Nephron (organoid): ENCODE results near the gene RAB3A.

ENCODE experiments used
- H3K27ac Mint-ChIP-seq, 3 experiments: 2 replicates each; pipeline ENCODE4 v1.8.0; 2020; ENCODE audit warnings: mixed read lengths in 3 of 3, mild to moderate bottlenecking in 2 of 3, moderate library complexity in 1 of 3
- H3K27me3 Mint-ChIP-seq: 2 replicates; pipeline ENCODE4 v1.8.0; 2021; ENCODE audit warnings: low read depth, mild to moderate bottlenecking, moderate library complexity, mixed read lengths
- H3K36me3 Mint-ChIP-seq: 2 replicates; pipeline ENCODE4 v1.8.0; 2020; ENCODE audit warnings: low read depth, mixed read lengths
- H3K4me1 Mint-ChIP-seq: 2 replicates; pipeline ENCODE4 v1.8.0; 2020; ENCODE audit warnings: mixed read lengths
- H3K4me3 Mint-ChIP-seq, 3 experiments: 2 replicates each; pipeline ENCODE4 v1.8.0; 2020; ENCODE audit warnings: mild to moderate bottlenecking in 3 of 3, mixed read lengths in 3 of 3, moderate library complexity in 2 of 3
- H3K9me3 Mint-ChIP-seq: 2 replicates; pipeline ENCODE4 v1.8.0; 2020; ENCODE audit warnings: mixed read lengths
- TF ChIP-seq, protein P1 (sequence below), 3 experiments: fragments of 200-600 bp; sonication (generic); IDR thresholded peaks; one replicate each; pipeline ENCODE4 v1.5.0; 2021; ENCODE audit warnings: antibody characterized with exemption in 3 of 3; ENCODE audit not compliant: unreplicated experiment in 3 of 3

The RAB3A gene

DNA sequence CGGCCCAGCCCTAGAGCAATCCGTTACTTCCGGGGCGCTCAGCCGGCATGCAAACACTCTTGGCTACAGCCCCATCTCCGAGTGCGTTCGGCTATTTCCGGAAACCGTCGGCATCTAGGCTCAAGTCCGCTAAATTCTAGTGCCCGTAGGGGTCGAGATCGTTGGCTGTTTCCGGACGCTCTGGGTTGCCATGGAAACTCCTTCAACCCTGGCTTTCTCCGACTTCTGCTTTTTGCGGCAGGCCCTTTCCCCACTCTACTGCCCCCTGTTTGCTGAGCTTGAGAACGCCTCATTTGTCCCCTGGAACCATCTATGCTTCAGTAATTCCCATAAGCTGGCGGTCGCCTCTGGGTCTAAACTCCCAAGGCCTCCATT lies 51.4 kb downstream of the RAB3A start:
- TF ChIP-seq, protein P1, sequence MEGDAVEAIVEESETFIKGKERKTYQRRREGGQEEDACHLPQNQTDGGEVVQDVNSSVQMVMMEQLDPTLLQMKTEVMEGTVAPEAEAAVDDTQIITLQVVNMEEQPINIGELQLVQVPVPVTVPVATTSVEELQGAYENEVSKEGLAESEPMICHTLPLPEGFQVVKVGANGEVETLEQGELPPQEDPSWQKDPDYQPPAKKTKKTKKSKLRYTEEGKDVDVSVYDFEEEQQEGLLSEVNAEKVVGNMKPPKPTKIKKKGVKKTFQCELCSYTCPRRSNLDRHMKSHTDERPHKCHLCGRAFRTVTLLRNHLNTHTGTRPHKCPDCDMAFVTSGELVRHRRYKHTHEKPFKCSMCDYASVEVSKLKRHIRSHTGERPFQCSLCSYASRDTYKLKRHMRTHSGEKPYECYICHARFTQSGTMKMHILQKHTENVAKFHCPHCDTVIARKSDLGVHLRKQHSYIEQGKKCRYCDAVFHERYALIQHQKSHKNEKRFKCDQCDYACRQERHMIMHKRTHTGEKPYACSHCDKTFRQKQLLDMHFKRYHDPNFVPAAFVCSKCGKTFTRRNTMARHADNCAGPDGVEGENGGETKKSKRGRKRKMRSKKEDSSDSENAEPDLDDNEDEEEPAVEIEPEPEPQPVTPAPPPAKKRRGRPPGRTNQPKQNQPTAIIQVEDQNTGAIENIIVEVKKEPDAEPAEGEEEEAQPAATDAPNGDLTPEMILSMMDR (IDR thresholded peaks at IDR 0.05; ENCODE audit: unreplicated experiment in 3 of 3), result peak; percentile 70 to 85 (median 80)
- Mint-ChIP-seq H3K27me3 (no peaks in the 10 kb centered on the region), H3K9me3 (no peaks in the 10 kb centered on the region), H3K4me1 (peaks cover 23% of the 10 kb centered on the region), H3K36me3 (peaks cover 11% of the 10 kb centered on the region), H3K27ac (peak overlapping the region; percentile 96 to 98 (median 97)), H3K4me3 (peak overlapping the region; percentile 83 to 87 (median 86))

DNA sequence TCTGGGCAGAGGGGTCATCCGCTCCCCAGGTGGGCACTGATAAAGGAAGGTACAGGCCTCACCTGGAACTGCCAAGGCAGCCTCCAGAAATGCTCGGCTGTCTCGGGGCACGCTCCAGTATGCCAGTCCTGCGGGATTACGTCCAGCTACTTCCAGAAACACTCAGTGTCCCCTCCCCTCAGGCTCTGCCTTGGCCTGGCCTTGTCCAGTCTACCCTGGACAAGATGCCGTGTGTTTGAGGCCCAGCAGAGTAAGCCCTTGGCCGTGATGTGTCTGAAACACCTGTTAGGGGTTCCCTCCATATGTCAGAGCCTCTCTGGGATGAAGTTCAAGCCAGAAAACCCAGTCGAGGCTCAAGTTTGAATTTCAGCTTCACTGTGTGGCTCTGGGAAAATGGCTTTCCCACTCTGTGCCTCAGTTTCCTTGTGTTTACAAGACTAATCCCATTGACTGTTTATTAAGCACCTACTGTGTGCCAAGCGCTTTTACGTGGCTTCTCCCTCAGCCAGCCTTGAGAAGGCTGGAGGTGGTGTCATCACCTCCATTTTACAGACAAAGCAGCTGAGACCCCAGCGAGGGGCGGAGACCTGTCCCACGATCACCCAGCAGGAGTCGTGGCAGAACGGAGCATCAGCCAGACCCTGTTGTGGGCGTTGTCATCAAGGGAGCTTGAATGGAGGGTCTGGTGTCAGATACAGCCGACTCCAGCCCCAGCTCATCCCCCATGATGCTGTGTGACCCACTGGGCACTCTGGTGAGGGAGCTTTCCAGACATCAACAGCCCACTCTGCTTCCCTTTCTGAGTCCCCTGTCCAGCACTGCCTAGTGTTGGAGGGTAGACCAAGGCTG lies 52.8 kb downstream of the RAB3A start:
- Mint-ChIP-seq H3K4me3 (peak overlapping the region; percentile 83 to 87 (median 86)), H3K36me3 (peaks cover 13% of the 10 kb centered on the region), H3K27ac (peak overlapping the region in 2 of 3 experiments; percentile 96 to 98), H3K27me3 (no peaks in the 10 kb centered on the region), H3K4me1 (peaks cover 15% of the 10 kb centered on the region), H3K9me3 (no peaks in the 10 kb centered on the region)
- TF ChIP-seq, protein P1 (IDR thresholded peaks at IDR 0.05; ENCODE audit: unreplicated experiment in 3 of 3), result no peak

DNA sequence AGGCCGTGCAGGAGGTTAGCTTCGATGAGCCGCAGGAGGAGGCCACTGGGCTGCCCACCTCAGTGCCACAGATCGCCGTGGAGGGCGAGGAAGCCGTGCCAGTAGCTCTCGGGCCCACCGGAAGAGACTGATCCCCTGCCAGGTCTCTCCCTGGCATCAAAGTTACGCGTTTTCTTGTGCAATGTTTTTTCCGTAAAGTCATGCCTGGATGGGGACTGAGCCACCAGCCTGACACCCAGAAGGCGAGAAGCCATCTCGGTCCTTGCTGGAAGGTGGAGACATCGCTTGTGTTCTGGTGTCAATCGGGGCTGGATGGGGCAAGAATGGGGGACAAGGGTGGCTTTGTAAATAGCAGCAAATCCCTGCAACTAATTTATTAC lies 54.3 kb downstream of the RAB3A start:
- Mint-ChIP-seq H3K27me3 (no peaks in the 10 kb centered on the region), H3K27ac (no peak overlapping the region), H3K4me1 (peaks cover 15% of the 10 kb centered on the region), H3K4me3 (no peak overlapping the region), H3K9me3 (no peaks in the 10 kb centered on the region), H3K36me3 (peaks cover 18% of the 10 kb centered on the region)
- TF ChIP-seq, protein P1 (IDR thresholded peaks at IDR 0.05; ENCODE audit: unreplicated experiment in 3 of 3), result no peak

DNA sequence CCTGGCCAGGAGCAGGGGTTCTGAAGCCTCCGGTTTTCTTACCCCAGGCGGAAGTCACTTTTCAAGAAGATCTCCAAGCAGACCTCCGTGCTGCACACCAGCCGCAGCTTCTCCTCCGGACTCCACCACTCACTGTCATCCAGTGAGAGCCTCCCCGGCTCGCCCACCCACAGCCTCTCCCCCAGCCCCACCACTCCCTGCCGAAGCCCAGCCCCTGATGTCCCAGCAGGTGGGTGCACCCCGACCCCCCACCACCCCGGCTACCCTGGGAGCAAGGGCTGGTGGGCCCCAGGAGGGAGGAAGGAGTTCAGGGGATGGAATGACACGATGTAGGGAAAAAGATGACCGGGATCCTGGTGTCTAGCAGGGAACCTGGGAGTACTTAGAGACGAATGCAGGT lies 56.4 kb downstream of the RAB3A start:
- no peak overlapping the region for H3K27ac Mint-ChIP-seq
- no peaks in the 10 kb centered on the region for H3K27me3 Mint-ChIP-seq
- H3K4me3 Mint-ChIP-seq, result no peak overlapping the region
- TF ChIP-seq, protein P1 (IDR thresholded peaks at IDR 0.05; ENCODE audit: unreplicated experiment in 3 of 3), result no peak
- peaks cover 4% of the 10 kb centered on the region for H3K4me1 Mint-ChIP-seq
- H3K9me3 Mint-ChIP-seq, result no peaks in the 10 kb centered on the region
- H3K36me3 Mint-ChIP-seq, result peaks cover 28% of the 10 kb centered on the region
